ENCODE results near the gene RNF166.

RNF166 gene

GRCh38 chr16:88653596-88654362 is 52.4 kb downstream of the RNF166 start:
- no peak for DNase-seq (ENCODE audit: low spot score)
- FAIRE-seq: no peak

- DNase-seq (ENCODE audit: low spot score): no peak
- FAIRE-seq: no peak
Measured at GRCh38 chr16:88653101-88653500, 53.1 kb downstream of the RNF166 start.

GRCh38 chr16:88652762-88653063 is 53.5 kb downstream of the RNF166 start:
- DNase-seq (ENCODE audit: low spot score) (no peak), FAIRE-seq (no peak)

GRCh38 chr16:88651989-88652761 is 54.0 kb downstream of the RNF166 start:
- DNase-seq (ENCODE audit: low spot score) (no peak), FAIRE-seq (no peak)

- DNase-seq (ENCODE audit: low spot score) (no peak), FAIRE-seq (no peak)
Measured at GRCh38 chr16:88651276-88651988, 54.8 kb downstream of the RNF166 start.

GRCh38 chr16:88650749-88651275 is 55.4 kb downstream of the RNF166 start, which contains the start of gene CYBA:
CYBA (minus strand) TSS chr16:88651053; CDS start chr16:88651013, 40 bp downstream.
- FAIRE-seq: no peak
- DNase-seq (ENCODE audit: low spot score): no peak

- no peak for DNase-seq (ENCODE audit: low spot score)
- FAIRE-seq: no peak
Measured at GRCh38 chr16:88649924-88650748, 56.1 kb downstream of the RNF166 start.

GRCh38 chr16:88649195-88649923 is 56.8 kb downstream of the RNF166 start:
- no peak for FAIRE-seq
- no peak for DNase-seq (ENCODE audit: low spot score)

- FAIRE-seq (no peak), DNase-seq (ENCODE audit: low spot score) (no peak)
Measured at GRCh38 chr16:88647178-88648070, 58.8 kb downstream of the RNF166 start.

Data from urothelium cell line (cell line).